GM23248 (cell line): ENCODE measurements around the gene BLCAP.

Source experiments
- EZH2 ChIP-seq: fragments of 200-600 bp; sonication (generic); IDR thresholded peaks from 2 replicates; pipeline ENCODE4 v1.6.1; 2018; ENCODE audit warnings: antibody characterized with exemption, mild to moderate bottlenecking; ENCODE audit not compliant: insufficient read depth, poor library complexity, severe bottlenecking
- EZH2phosphoT487 ChIP-seq: fragments of 200-600 bp; sonication (generic); IDR thresholded peaks from 2 replicates; pipeline ENCODE4 v1.6.1; 2018; ENCODE audit warnings: antibody characterized with exemption, moderate library complexity, mild to moderate bottlenecking, low read depth; ENCODE audit not compliant: insufficient read depth

GRCh38 chr20:37535443-37536132 is 7.9 kb upstream of the BLCAP start:
- TF ChIP-seq EZH2 (no peak), EZH2phosphoT487 (no peak)
